ENCODE results near the gene IRS2.
A peak's percentile ranks its signal among the peaks of the same experiment; 100 is the strongest.

IRS2 gene

DNA sequence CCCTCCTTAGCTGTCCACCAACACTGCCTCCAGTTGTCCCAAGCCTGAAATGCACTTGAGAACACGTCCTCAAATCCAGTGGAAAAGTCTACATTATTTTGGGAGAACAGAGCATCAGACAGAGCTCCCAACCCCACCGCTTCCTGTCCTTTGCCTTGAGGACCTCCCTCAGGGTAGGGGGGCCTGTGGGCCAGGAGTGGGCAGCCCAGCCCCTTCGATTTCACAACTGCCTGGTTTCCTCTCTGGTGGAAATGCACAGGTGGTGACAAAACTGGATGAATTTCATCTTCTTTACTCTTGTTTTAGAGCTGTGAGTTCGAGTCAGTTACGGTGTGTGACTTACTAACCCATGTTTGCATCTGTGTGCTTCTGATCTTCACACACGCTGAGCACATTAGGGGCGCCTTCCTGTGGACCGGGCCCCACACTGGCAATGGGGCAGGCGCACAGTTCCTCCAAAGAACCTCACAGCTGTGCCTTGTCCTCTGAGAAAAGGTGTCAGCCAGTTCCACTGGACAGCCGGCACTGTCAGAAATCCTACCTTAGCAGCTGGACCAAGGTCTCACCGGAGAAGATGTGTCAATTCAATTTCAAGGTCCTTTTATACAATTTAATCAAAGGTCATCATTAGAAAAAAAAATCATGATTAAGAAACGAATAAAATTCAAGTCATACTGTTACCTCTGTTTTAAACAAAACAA lies 80.2 kb downstream of the IRS2 start:
- DNase-seq (ENCODE audit: low spot score), result no peak

DNA sequence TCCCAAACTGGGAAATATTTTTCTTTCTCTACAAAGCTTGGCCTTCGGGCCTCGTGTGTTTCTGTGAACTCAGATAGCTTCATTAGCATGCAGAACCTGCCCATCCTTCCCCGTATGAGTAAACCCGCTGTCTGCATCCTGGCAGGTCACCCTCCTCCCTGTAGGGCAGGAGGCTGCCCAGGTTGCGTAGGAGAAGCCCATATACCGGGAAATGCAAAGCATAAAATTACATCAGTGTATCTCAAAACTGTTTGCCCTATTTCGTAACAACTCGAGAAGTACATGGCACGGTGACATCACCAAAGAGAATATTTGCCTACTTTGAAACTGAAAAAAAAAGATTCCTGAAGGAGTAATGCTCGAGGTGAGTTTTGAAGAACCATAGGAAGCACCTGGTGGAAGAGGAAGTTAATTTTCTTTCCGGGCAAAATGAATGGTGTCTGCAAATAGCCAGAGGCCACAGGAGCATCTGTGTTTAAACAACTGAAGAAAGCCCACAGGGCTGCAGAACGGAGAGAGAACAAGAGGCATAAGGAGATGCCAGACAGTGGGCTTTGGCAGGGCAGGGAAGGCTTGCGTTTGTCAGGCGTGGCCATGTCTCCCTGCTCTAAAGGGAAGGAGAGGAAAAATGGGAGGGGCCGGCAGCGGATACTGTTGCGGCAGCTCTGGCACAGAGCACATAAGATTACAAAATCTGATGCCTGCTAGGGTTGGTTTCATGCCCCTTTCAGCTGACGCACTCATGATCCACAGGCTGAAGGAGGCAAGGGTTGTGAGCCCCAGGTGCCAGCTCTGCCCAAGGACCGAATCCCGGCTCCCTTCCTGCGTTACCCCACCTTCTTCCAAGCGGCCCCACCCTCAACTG lies 81.4 kb downstream of the IRS2 start:
- DNase-seq (ENCODE audit: low spot score), result peak; percentile 59

DNA sequence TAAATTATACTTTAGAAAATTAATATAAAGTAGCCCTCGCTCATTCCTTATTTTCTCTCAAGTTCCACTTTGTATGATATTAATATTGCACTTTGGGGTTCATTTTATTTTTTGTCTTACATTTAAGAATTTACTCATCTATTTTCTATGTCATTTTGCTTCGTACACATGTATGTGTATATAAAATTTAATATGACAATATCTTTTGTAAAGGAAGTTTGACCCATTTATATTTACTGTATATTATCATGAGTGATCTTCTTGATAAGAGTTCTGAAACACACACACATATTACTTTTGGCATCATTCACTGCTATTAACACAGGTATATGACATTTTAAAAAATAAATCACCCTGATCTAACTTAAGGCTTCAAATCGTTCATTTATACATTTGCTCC lies 83.1 kb downstream of the IRS2 start:
- no peak for DNase-seq (ENCODE audit: low spot score)
